Neural cell (in vitro differentiated cells): ENCODE measurements around the gene VWA5B1. TPM values are rescaled to one million over a fixed set of nuclear protein-coding genes. Genes with fewer than 3 reads are reported as not detected.

Experiments
- H2AFZ ChIP-seq: fragments of 200-600, 300-800 bp; sonication (generic), shearing (Covaris generic); 2 replicates; pipeline ENCODE4 v1.6.0; 2014; ENCODE audit warnings: low read depth, mild to moderate bottlenecking, antibody characterized with exemption, low read length, moderate library complexity
- H3F3A ChIP-seq: fragments of 200-600 bp; shearing (Covaris generic); 2 replicates; pipeline ENCODE4 v1.6.1; 2016; ENCODE audit warnings: mild to moderate bottlenecking, moderate library complexity, mixed read lengths, antibody characterized with exemption, low read length; ENCODE audit not compliant: insufficient read depth, poor library complexity, severe bottlenecking
- H3K27ac ChIP-seq: fragments of 200-600, 300-800 bp; sonication (generic), shearing (Covaris generic); 2 replicates; pipeline ENCODE4 v1.5.1; 2014; ENCODE audit warnings: mild to moderate bottlenecking, low read length, moderate library complexity
- H3K27me3 ChIP-seq: fragments of 300-800, 200-600 bp; sonication (generic), shearing (Covaris generic); 2 replicates; pipeline ENCODE4 v1.6.0; 2014; ENCODE audit warnings: mild to moderate bottlenecking, low read depth, low read length, moderate library complexity; ENCODE audit not compliant: insufficient read depth
- H3K36me3 ChIP-seq: fragments of 300-800, 200-600 bp; sonication (generic), shearing (Covaris generic); 2 replicates; pipeline ENCODE4 v1.5.1; 2014; ENCODE audit warnings: mild to moderate bottlenecking, antibody characterized with exemption, low read length, moderate library complexity; ENCODE audit not compliant: insufficient read depth
- H3K4me2 ChIP-seq: fragments of 300-800, 200-600 bp; sonication (generic), shearing (Covaris generic); 2 replicates; pipeline ENCODE4 v1.6.0; 2014; ENCODE audit warnings: mild to moderate bottlenecking, low read length
- H3K4me3 ChIP-seq: fragments of 300-800, 200-600 bp; sonication (generic), shearing (Covaris generic); 2 replicates; pipeline ENCODE4 v1.5.1; 2014; ENCODE audit warnings: mild to moderate bottlenecking, low read length, moderate library complexity
- H3K79me2 ChIP-seq: fragments of 200-600 bp; shearing (Covaris generic); replicated peaks from 2 replicates; pipeline ENCODE4 v1.6.0; 2014; ENCODE audit warnings: mild to moderate bottlenecking, low read length, moderate library complexity; ENCODE audit not compliant: insufficient read depth
- H3K9ac ChIP-seq: fragments of 300-800, 200-600 bp; sonication (generic), shearing (Covaris generic); 2 replicates; pipeline ENCODE4 v1.6.1; 2016; ENCODE audit warnings: mild to moderate bottlenecking, low read length, mixed read lengths
- H3K9me2 ChIP-seq: fragments of 200-600 bp; shearing (Covaris generic); 2 replicates; pipeline ENCODE4 v1.6.1; 2016; ENCODE audit warnings: mild to moderate bottlenecking, low read length, mixed read lengths; ENCODE audit not compliant: insufficient read depth
- H3K9me3 ChIP-seq: fragments of 200-600, 300-800 bp; sonication (generic), shearing (Covaris generic); 2 replicates; pipeline ENCODE4 v1.6.1; 2016; ENCODE audit warnings: mild to moderate bottlenecking, mixed run types, low read length, moderate library complexity, mixed read lengths
- H4K20me1 ChIP-seq: fragments of 200-600 bp; shearing (Covaris generic); 2 replicates; pipeline ENCODE4 v1.6.1; 2016; ENCODE audit warnings: mild to moderate bottlenecking, mixed run types; ENCODE audit not compliant: insufficient read depth
- EP300 ChIP-seq: fragments of 450-650 bp; conservative IDR thresholded peaks from 2 replicates; pipeline ENCODE4 v1.6.1; 2014; ENCODE audit warnings: antibody characterized with exemption, mild to moderate bottlenecking, moderate library complexity; ENCODE audit not compliant: poor library complexity, severe bottlenecking
- EZH2 ChIP-seq: fragments of 200-600, 300-800 bp; shearing (Covaris generic), sonication (generic); IDR thresholded peaks from 2 replicates; pipeline ENCODE4 v1.6.1; 2014; ENCODE audit warnings: antibody characterized with exemption, low read length, borderline replicate concordance, mild to moderate bottlenecking; ENCODE audit not compliant: insufficient read depth, poor library complexity, severe bottlenecking
- MXI1 ChIP-seq: fragments of 450-650 bp; conservative IDR thresholded peaks from 2 replicates; pipeline ENCODE4 v1.6.1; 2014; ENCODE audit warnings: antibody characterized with exemption, mild to moderate bottlenecking; ENCODE audit not compliant: poor library complexity, severe bottlenecking
- POLR2AphosphoS5 ChIP-seq: IDR thresholded peaks from 2 replicates; pipeline ENCODE4 v1.6.1; 2012
- RAD21 ChIP-seq: fragments of 450-650 bp; conservative IDR thresholded peaks from 2 replicates; pipeline ENCODE4 v1.6.1; 2014; ENCODE audit warnings: antibody characterized with exemption, mild to moderate bottlenecking, moderate library complexity
- SMC3 ChIP-seq: fragments of 450-650 bp; conservative IDR thresholded peaks from 2 replicates; pipeline ENCODE4 v1.6.1; 2014; ENCODE audit warnings: antibody characterized with exemption, mild to moderate bottlenecking, moderate library complexity; ENCODE audit not compliant: poor library complexity
- TAF1 ChIP-seq: IDR thresholded peaks from 2 replicates; pipeline ENCODE4 v1.6.1; 2012; ENCODE audit warnings: low read depth
- polyA plus RNA-seq: library from polyadenylated mRNA; depleted of rRNA; stranded (reverse); fragments of >200 nt; gene quantifications from 2 replicates; pipeline ENCODE4 v1.2.3, GENCODE V29; 2014
- TF ChIP-seq, protein P1 (sequence below): fragments of 450-650 bp; IDR thresholded peaks from 2 replicates; pipeline ENCODE4 v1.5.1; 2014; ENCODE audit warnings: antibody characterized with exemption, mild to moderate bottlenecking, moderate library complexity; ENCODE audit not compliant: poor library complexity, severe bottlenecking
- TF ChIP-seq, protein P2 (sequence below): IDR thresholded peaks from 2 replicates; pipeline ENCODE4 v1.6.1; 2012; ENCODE audit warnings: borderline replicate concordance

The VWA5B1 gene
- polyA plus RNA-seq, 1 donor from 2014 or later = 0.27 TPM

DNA sequence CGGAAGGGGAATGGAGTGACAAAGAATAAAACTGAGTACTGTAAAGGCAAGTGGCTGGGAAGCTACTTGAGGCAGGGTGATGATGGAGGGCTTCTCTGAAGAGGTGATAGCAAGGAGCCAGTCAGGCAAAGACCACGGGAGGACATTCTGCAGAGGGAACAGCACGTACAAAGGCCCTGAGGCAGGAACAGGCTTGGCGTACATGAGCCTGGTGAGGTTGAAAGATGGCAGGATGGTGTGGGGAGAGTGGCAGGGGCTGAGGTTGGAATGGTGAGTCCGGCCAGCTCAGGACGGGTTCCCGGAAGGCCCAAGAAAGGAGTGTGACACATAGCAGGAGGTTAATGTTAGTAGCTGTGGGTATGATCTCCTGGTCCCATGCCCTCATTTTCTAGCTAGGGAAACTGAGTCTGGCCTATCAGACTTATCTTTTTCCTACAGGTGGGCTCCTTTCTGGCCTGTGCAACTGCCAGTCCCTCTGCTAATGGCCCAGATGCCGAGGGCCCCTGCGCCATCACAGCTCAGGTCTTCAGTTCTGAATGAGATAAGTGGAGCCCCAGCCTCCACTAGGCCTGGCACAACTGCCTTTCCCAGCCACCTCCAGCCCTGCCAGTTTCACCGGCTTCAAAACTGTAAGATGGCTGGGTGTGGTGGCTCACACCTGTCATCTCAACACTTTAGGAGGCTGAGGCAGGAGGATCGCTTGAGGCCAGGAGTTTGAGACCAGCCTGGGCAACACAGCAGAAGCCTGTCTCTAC is 87.0 kb downstream of the VWA5B1 start:
- H3K79me2 ChIP-seq = no peaks in the 10 kb centered on the region
- no peaks in the 10 kb centered on the region for H3K9me2 ChIP-seq
- H3K36me3 ChIP-seq = no peaks in the 10 kb centered on the region
- no peak overlapping the region for H3K27ac ChIP-seq
- TF ChIP-seq POLR2AphosphoS5 = no peak
- no peak for TF ChIP-seq EP300
- TF ChIP-seq, protein P1, sequence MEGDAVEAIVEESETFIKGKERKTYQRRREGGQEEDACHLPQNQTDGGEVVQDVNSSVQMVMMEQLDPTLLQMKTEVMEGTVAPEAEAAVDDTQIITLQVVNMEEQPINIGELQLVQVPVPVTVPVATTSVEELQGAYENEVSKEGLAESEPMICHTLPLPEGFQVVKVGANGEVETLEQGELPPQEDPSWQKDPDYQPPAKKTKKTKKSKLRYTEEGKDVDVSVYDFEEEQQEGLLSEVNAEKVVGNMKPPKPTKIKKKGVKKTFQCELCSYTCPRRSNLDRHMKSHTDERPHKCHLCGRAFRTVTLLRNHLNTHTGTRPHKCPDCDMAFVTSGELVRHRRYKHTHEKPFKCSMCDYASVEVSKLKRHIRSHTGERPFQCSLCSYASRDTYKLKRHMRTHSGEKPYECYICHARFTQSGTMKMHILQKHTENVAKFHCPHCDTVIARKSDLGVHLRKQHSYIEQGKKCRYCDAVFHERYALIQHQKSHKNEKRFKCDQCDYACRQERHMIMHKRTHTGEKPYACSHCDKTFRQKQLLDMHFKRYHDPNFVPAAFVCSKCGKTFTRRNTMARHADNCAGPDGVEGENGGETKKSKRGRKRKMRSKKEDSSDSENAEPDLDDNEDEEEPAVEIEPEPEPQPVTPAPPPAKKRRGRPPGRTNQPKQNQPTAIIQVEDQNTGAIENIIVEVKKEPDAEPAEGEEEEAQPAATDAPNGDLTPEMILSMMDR = no peak
- TF ChIP-seq RAD21 = no peak
- no peak for TF ChIP-seq MXI1
- TF ChIP-seq SMC3 = no peak
- no peak for TF ChIP-seq EZH2
- TF ChIP-seq, protein P2, sequence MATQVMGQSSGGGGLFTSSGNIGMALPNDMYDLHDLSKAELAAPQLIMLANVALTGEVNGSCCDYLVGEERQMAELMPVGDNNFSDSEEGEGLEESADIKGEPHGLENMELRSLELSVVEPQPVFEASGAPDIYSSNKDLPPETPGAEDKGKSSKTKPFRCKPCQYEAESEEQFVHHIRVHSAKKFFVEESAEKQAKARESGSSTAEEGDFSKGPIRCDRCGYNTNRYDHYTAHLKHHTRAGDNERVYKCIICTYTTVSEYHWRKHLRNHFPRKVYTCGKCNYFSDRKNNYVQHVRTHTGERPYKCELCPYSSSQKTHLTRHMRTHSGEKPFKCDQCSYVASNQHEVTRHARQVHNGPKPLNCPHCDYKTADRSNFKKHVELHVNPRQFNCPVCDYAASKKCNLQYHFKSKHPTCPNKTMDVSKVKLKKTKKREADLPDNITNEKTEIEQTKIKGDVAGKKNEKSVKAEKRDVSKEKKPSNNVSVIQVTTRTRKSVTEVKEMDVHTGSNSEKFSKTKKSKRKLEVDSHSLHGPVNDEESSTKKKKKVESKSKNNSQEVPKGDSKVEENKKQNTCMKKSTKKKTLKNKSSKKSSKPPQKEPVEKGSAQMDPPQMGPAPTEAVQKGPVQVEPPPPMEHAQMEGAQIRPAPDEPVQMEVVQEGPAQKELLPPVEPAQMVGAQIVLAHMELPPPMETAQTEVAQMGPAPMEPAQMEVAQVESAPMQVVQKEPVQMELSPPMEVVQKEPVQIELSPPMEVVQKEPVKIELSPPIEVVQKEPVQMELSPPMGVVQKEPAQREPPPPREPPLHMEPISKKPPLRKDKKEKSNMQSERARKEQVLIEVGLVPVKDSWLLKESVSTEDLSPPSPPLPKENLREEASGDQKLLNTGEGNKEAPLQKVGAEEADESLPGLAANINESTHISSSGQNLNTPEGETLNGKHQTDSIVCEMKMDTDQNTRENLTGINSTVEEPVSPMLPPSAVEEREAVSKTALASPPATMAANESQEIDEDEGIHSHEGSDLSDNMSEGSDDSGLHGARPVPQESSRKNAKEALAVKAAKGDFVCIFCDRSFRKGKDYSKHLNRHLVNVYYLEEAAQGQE = no peak
- TF ChIP-seq TAF1 = no peak
- H2AFZ ChIP-seq = no peak overlapping the region
- H3K27me3 ChIP-seq = no peaks in the 10 kb centered on the region
- no peaks in the 10 kb centered on the region for H3F3A ChIP-seq
- no peaks in the 10 kb centered on the region for H3K9me3 ChIP-seq
- H3K9ac ChIP-seq = no peak overlapping the region
- no peak overlapping the region for H3K4me3 ChIP-seq
- no peaks in the 10 kb centered on the region for H4K20me1 ChIP-seq
- no peak overlapping the region for H3K4me2 ChIP-seq

DNA sequence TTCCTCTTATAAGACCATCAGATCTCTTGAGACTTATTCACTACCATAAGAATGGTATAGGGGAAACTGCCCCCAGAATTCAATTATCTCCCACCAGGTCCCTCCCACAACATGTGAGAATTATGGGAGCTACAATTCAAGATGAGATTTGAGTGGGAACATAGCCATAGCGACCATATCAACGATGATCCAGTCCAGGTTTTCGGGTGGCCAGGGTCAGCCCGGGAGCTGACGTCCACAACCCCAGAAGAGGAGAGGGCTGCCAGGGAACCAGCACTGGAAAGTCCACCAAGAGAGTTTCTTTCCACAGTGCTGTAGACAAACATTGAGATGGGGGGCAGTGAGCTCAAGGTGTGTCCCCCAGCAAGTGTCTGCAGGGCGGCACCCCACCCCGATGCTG is 88.4 kb downstream of the VWA5B1 start:
- H3K36me3 ChIP-seq = no peaks in the 10 kb centered on the region
- H2AFZ ChIP-seq = no peak overlapping the region
- H3K27ac ChIP-seq = no peak overlapping the region
- H4K20me1 ChIP-seq = no peaks in the 10 kb centered on the region
- TF ChIP-seq RAD21 (no peak), MXI1 (no peak), EP300 (no peak), EZH2 (no peak), POLR2AphosphoS5 (no peak), TAF1 (no peak), SMC3 (no peak)
- TF ChIP-seq, protein P1 = no peak
- TF ChIP-seq, protein P2 = no peak
- H3K4me2 ChIP-seq = no peak overlapping the region
- H3K9me2 ChIP-seq = no peaks in the 10 kb centered on the region
- no peaks in the 10 kb centered on the region for H3K27me3 ChIP-seq
- no peak overlapping the region for H3K9ac ChIP-seq
- no peaks in the 10 kb centered on the region for H3K79me2 ChIP-seq
- H3K9me3 ChIP-seq = no peaks in the 10 kb centered on the region
- no peak overlapping the region for H3K4me3 ChIP-seq
- H3F3A ChIP-seq = no peaks in the 10 kb centered on the region
